ENCODE measurements around the gene RUFY3. TPM values are rescaled to one million over a fixed set of nuclear protein-coding genes. Genes with fewer than 3 reads are reported as not detected.

Gene RUFY3
- total RNA-seq, 1 experiment from 2014 or later = 29.6 TPM

- in situ Hi-C loops (cut with HindIII; ENCODE audit: low pct_unique_long_range_greater_than_20kb, low sequenced_read_pairs) (no loop called here), intact Hi-C loops (cut with micrococcal nuclease; ENCODE audit: unreplicated experiment) (no loop called here)
- TF ChIP-seq SIN3A (IDR thresholded peaks at IDR 0.05; ENCODE audit: borderline replicate concordance, insufficient read depth, low read depth, low read length) (no peak), REST (IDR thresholded peaks at IDR 0.05; ENCODE audit: insufficient read depth in 1 of 2, low read depth in 2 of 2, low read length in 1 of 2) (no peak), TCF7L2 (IDR thresholded peaks at IDR 0.05; ENCODE audit: low read depth, low read length) (no peak), POLR2AphosphoS5 (IDR thresholded peaks at IDR 0.05; ENCODE audit: low read depth, low read length) (no peak)
- TF ChIP-seq, protein P1, sequence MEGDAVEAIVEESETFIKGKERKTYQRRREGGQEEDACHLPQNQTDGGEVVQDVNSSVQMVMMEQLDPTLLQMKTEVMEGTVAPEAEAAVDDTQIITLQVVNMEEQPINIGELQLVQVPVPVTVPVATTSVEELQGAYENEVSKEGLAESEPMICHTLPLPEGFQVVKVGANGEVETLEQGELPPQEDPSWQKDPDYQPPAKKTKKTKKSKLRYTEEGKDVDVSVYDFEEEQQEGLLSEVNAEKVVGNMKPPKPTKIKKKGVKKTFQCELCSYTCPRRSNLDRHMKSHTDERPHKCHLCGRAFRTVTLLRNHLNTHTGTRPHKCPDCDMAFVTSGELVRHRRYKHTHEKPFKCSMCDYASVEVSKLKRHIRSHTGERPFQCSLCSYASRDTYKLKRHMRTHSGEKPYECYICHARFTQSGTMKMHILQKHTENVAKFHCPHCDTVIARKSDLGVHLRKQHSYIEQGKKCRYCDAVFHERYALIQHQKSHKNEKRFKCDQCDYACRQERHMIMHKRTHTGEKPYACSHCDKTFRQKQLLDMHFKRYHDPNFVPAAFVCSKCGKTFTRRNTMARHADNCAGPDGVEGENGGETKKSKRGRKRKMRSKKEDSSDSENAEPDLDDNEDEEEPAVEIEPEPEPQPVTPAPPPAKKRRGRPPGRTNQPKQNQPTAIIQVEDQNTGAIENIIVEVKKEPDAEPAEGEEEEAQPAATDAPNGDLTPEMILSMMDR (IDR thresholded peaks at IDR 0.05) = no peak
- Histone ChIP-seq H3K36me3 (ENCODE audit: control insufficient read depth, insufficient read depth, low read length) (no peaks in the 10 kb centered on the region), H3K9me3 (ENCODE audit: control insufficient read depth, insufficient read depth, low read depth, low read length) (no peaks in the 10 kb centered on the region), H3K4me1 (ENCODE audit: control insufficient read depth, insufficient read depth, low read length) (peaks cover 8% of the 10 kb centered on the region), H3K4me3 (ENCODE audit: low read depth in 2 of 2, low read length in 2 of 2) (peak overlapping the region; percentile 13 to 43; a peak in 3 of 4 replicates), H3K27me3 (ENCODE audit: control insufficient read depth, insufficient read depth, low read length) (no peaks in the 10 kb centered on the region), H3K27ac (ENCODE audit: low read length) (peak overlapping the region; percentile 64)
- ChIA-PET POLR2A (no interaction called here), CTCF (interaction anchor here (0.6 kb wide), 1 partner anchor 16 kb away, joined by 10 read pairs; no protein-coding TSS in a partner anchor)
- no TSS peak for BruUV-seq (replicated peaks)
- peak; percentile 76 for ATAC-seq
- no peak for DNase-seq (ENCODE audit: low read depth, low spot score)
Measured at GRCh38 chr4:70734168-70734954, 12.6 kb downstream of the RUFY3 start.

GRCh38 chr4:70734971-70735370 is 13.2 kb downstream of the RUFY3 start:
- Histone ChIP-seq H3K9me3 (ENCODE audit: control insufficient read depth, insufficient read depth, low read depth, low read length) (no peaks in the 10 kb centered on the region), H3K4me1 (ENCODE audit: control insufficient read depth, insufficient read depth, low read length) (peaks cover 8% of the 10 kb centered on the region), H3K27ac (ENCODE audit: low read length) (peak overlapping the region; percentile 64), H3K36me3 (ENCODE audit: control insufficient read depth, insufficient read depth, low read length) (no peaks in the 10 kb centered on the region), H3K27me3 (ENCODE audit: control insufficient read depth, insufficient read depth, low read length) (no peaks in the 10 kb centered on the region), H3K4me3 (ENCODE audit: low read depth in 2 of 2, low read length in 2 of 2) (peak overlapping the region; percentile 13 to 43; a peak in 3 of 4 replicates)
- in situ Hi-C loops (cut with HindIII; ENCODE audit: low pct_unique_long_range_greater_than_20kb, low sequenced_read_pairs) (no loop called here), intact Hi-C loops (cut with micrococcal nuclease; ENCODE audit: unreplicated experiment) (no loop called here)
- CTCF ChIA-PET = interaction anchor here (0.6 kb wide), 1 partner anchor 17 kb away, joined by 10 read pairs; no protein-coding TSS in a partner anchor
- ATAC-seq (no peak), DNase-seq (ENCODE audit: low read depth, low spot score) (no peak)
- POLR2A ChIA-PET = no interaction called here
- no TSS peak for BruUV-seq (replicated peaks)
- TF ChIP-seq, protein P1 (IDR thresholded peaks at IDR 0.05) = no peak
- no peak for TF ChIP-seq TCF7L2 (IDR thresholded peaks at IDR 0.05; ENCODE audit: low read depth, low read length)
- TF ChIP-seq POLR2AphosphoS5 (IDR thresholded peaks at IDR 0.05; ENCODE audit: low read depth, low read length) = no peak
- no peak for TF ChIP-seq REST (IDR thresholded peaks at IDR 0.05; ENCODE audit: insufficient read depth in 1 of 2, low read depth in 2 of 2, low read length in 1 of 2)
- no peak for TF ChIP-seq SIN3A (IDR thresholded peaks at IDR 0.05; ENCODE audit: borderline replicate concordance, insufficient read depth, low read depth, low read length)

Data from Panc1 (cell line).